Measurements from ENCODE around the gene RNF207. TPM values are rescaled to one million over a fixed set of nuclear protein-coding genes. Genes with fewer than 3 reads are reported as not detected.

RNF207 gene
- total and polyA plus RNA-seq, 2 of the 13 experiments (the other 11 are each of a cell fraction or from before 2014, with no cell fraction given), result 9.8 to 15.9 TPM

- TF ChIP-seq ZNF430 (CRISPR knock-in tag; IDR thresholded peaks at IDR 0.05) (0 out of 2 replicates have a peak, but pooled peaks have one; percentile 15), ZNF749 (CRISPR knock-in tag; IDR thresholded peaks at IDR 0.05; ENCODE audit: borderline replicate concordance) (no peak), MAZ (IDR thresholded peaks at IDR 0.05; ENCODE audit: borderline replicate concordance, low read depth, low read length) (no peak), MAZ (CRISPR knock-in tag; IDR thresholded peaks at IDR 0.05; ENCODE audit: low read depth) (peak; percentile 31), CREB1 (IDR thresholded peaks at IDR 0.05) (peak; percentile 99), CREB1 (CRISPR knock-in tag; IDR thresholded peaks at IDR 0.05) (peak; percentile 95), ZNF780A (CRISPR knock-in tag; IDR thresholded peaks at IDR 0.05) (no peak), AGO2 (optimal IDR thresholded peaks at IDR 0.05; ENCODE audit: low read depth, low read length) (no peak), SALL1 (CRISPR knock-in tag; IDR thresholded peaks at IDR 0.05) (peak; percentile 33; the same call in 1 of the 2 replicates), RFX5 (IDR thresholded peaks at IDR 0.05; ENCODE audit: low read depth, low read length) (0 out of 2 replicates have a peak, but pooled peaks have one; percentile 44), NONO (IDR thresholded peaks at IDR 0.05) (no peak), NONO (CRISPR knock-in tag; conservative IDR thresholded peaks at IDR 0.05) (0 out of 2 replicates have a peak, but pooled peaks have one; percentile 29), ETV5 (CRISPR knock-in tag; IDR thresholded peaks at IDR 0.05; ENCODE audit: borderline replicate concordance) (peak; percentile 31; the same call in 1 of the 2 replicates), FOXP4 (CRISPR knock-in tag; IDR thresholded peaks at IDR 0.05) (no peak), ZBTB10 (CRISPR knock-in tag; IDR thresholded peaks at IDR 0.05; ENCODE audit: borderline replicate concordance) (peak; percentile 51; the same call in 1 of the 2 replicates), ZNF598 (CRISPR knock-in tag; IDR thresholded peaks at IDR 0.05; ENCODE audit: borderline replicate concordance) (no peak), UBTF (CRISPR knock-in tag; IDR thresholded peaks at IDR 0.05) (peak; percentile 48), ATF1 (CRISPR knock-in tag; IDR thresholded peaks at IDR 0.05) (peak; percentile 60; the same call in 1 of the 2 replicates), ZGPAT (CRISPR knock-in tag; IDR thresholded peaks at IDR 0.05) (peak; percentile 42; the same call in 1 of the 2 replicates), MAX (IDR thresholded peaks at IDR 0.05) (peak; percentile 54; the same call in 1 of the 2 replicates)
Observed at GRCh38 chr1:6259491-6260362, 53.8 kb downstream of the RNF207 start (continued).
